ENCODE results near the gene CRYGN.

CRYGN gene

DNA sequence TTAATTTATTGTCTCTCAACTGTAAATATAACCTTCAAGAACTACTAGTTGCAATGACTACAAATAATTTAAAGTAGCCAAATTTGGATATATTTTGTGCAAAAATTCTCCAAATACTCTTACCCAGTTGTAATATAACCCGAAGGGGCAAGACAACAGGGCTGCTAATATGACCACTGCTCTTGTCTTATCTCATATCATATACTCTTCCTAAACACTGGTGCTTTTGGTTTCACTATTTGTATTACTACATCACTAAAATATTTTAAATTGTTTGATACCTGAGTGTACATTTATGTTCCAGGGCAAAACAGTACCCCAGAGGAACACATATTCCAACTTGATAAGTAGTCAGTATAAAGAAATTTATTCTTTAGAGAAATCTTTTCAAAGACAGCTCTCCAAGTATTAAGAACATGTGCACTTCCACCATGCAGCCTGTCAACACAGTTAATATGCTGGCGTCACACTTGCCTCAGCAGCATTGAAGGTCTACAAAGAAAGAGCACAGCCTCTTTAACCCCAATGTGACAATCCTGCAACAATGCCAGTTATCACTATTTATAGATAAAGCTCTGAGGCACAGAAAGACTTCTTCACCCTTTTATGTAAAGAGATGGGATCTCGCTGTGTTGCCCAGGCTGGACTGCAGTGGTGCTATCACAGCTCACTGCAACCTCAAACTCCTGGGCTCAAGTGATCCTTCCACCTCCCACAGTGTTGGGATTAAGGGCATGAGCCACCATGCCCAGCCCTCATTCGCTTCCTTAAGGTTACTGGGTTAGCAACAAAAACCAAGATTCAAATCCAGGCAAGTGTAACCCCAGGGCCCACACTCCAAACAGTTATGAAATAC, 41.9 kb upstream of the CRYGN start:
- no peaks in the 10 kb centered on the region for H3K27me3 ChIP-seq (ENCODE audit: control insufficient read depth in 3 of 3, insufficient read depth in 3 of 3, low read depth in 1 of 3, low read length in 3 of 3)
- no peak overlapping the region for H3K14ac ChIP-seq (ENCODE audit: low read length)
- no peak overlapping the region for H2AK5ac ChIP-seq (ENCODE audit: low read depth, low read length)
- DNase-seq (ENCODE audit: low spot score), result no peak
- H3K4me3 ChIP-seq (ENCODE audit: low read length in 2 of 2), result no peak overlapping the region
- H3K4me2 ChIP-seq (ENCODE audit: insufficient read depth, low read length, poor library complexity, severe bottlenecking), result no peak overlapping the region
- no peaks in the 10 kb centered on the region for H3K9me3 ChIP-seq (replicated peaks in 1 of 2; ENCODE audit: control insufficient read depth in 2 of 2, insufficient read depth in 1 of 2, low read depth in 1 of 2, low read length in 2 of 2)
- no peak overlapping the region for H2BK5ac ChIP-seq (ENCODE audit: low read length)
- H3K79me1 ChIP-seq (ENCODE audit: low read depth, low read length), result no peaks in the 10 kb centered on the region
- H3K18ac ChIP-seq (ENCODE audit: low read length), result no peak overlapping the region
- H3K9ac ChIP-seq (ENCODE audit: low read depth, low read length, poor library complexity), result no peak overlapping the region
- H3K23ac ChIP-seq (ENCODE audit: low read depth, low read length, poor library complexity), result no peak overlapping the region
- no peak overlapping the region for H2AFZ ChIP-seq (ENCODE audit: low read length)
- no peak overlapping the region for H2BK12ac ChIP-seq (ENCODE audit: low read length)
- no CpG with 5 or more reads among the region's 4 CpGs for WGBS, 2 donors (ENCODE audit: extremely low coverage in 2 of 2, insufficient read length in 2 of 2, insufficient replicate concordance in 1 of 2)
- no peak overlapping the region for H4K8ac ChIP-seq (ENCODE audit: low read depth, low read length)
- H2BK120ac ChIP-seq (ENCODE audit: low read depth, low read length), result no peak overlapping the region
- peaks cover 13 to 95% of the 10 kb centered on the region in 2 donors for H3K36me3 ChIP-seq (replicated peaks in 1 of 2; ENCODE audit: control insufficient read depth in 2 of 2, insufficient read depth in 2 of 2, low read length in 2 of 2)
- H2BK15ac ChIP-seq (ENCODE audit: low read length), result no peak overlapping the region
- H3K27ac ChIP-seq (replicated peaks; ENCODE audit: low read length), result no peak overlapping the region
- H4K91ac ChIP-seq (ENCODE audit: low read depth, low read length, poor library complexity), result no peak overlapping the region
- no peaks in the 10 kb centered on the region for H3K4me1 ChIP-seq (ENCODE audit: control insufficient read depth in 2 of 2, insufficient read depth in 1 of 2, low read depth in 1 of 2, low read length in 2 of 2)
- H3K4ac ChIP-seq (ENCODE audit: low read length), result no peak overlapping the region

DNA sequence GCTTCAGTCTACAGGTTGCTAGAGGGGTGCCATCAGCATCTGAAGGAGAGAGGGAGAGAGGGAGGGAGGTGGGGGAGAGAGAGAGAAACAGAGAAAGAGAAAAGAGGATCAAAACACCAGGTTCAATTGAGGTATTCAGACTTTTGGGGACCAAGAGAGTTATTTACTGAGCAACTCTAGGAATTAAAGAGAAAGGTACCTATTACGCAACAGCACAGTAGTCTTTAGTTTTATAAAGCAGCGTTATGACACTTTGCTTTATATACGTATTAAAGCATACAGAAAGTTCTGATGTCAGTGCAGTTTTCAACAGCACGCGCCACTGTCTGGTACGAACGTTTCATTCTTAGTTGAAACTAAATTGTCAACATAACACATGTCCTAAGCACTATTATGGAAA, 37.9 kb upstream of the CRYGN start:
- no peak for DNase-seq (ENCODE audit: low spot score)
- H3K4me3 ChIP-seq (ENCODE audit: low read length in 2 of 2), result no peak overlapping the region
- H2AK5ac ChIP-seq (ENCODE audit: low read depth, low read length), result no peak overlapping the region
- no peak overlapping the region for H2BK5ac ChIP-seq (ENCODE audit: low read length)
- H3K9me3 ChIP-seq (replicated peaks in 1 of 2; ENCODE audit: control insufficient read depth in 2 of 2, insufficient read depth in 1 of 2, low read depth in 1 of 2, low read length in 2 of 2), result peaks cover 0 to 2% of the 10 kb centered on the region in 2 donors
- H3K27me3 ChIP-seq (ENCODE audit: control insufficient read depth in 3 of 3, insufficient read depth in 3 of 3, low read depth in 1 of 3, low read length in 3 of 3), result no peaks in the 10 kb centered on the region
- peaks cover 4% of the 10 kb centered on the region for H3K79me1 ChIP-seq (ENCODE audit: low read depth, low read length)
- WGBS, 2 donors (ENCODE audit: extremely low coverage in 2 of 2, insufficient read length in 2 of 2, insufficient replicate concordance in 1 of 2), result no CpG with 5 or more reads among the region's 7 CpGs
- H2BK12ac ChIP-seq (ENCODE audit: low read length), result no peak overlapping the region
- no peak overlapping the region for H4K91ac ChIP-seq (ENCODE audit: low read depth, low read length, poor library complexity)
- no peak overlapping the region for H3K27ac ChIP-seq (replicated peaks; ENCODE audit: low read length)
- H3K4ac ChIP-seq (ENCODE audit: low read length), result no peak overlapping the region
- no peak overlapping the region for H3K14ac ChIP-seq (ENCODE audit: low read length)
- H3K4me1 ChIP-seq (ENCODE audit: control insufficient read depth in 2 of 2, insufficient read depth in 1 of 2, low read depth in 1 of 2, low read length in 2 of 2), result no peaks in the 10 kb centered on the region
- H2AFZ ChIP-seq (ENCODE audit: low read length), result no peak overlapping the region
- H2BK15ac ChIP-seq (ENCODE audit: low read length), result no peak overlapping the region
- no peak overlapping the region for H4K8ac ChIP-seq (ENCODE audit: low read depth, low read length)
- H3K36me3 ChIP-seq (replicated peaks in 1 of 2; ENCODE audit: control insufficient read depth in 2 of 2, insufficient read depth in 2 of 2, low read length in 2 of 2), result peaks cover 6 to 95% of the 10 kb centered on the region in 2 donors
- H2BK120ac ChIP-seq (ENCODE audit: low read depth, low read length), result no peak overlapping the region
- H3K18ac ChIP-seq (ENCODE audit: low read length), result no peak overlapping the region
- no peak overlapping the region for H3K4me2 ChIP-seq (ENCODE audit: insufficient read depth, low read length, poor library complexity, severe bottlenecking)
- H3K23ac ChIP-seq (ENCODE audit: low read depth, low read length, poor library complexity), result no peak overlapping the region
- no peak overlapping the region for H3K9ac ChIP-seq (ENCODE audit: low read depth, low read length, poor library complexity)

- H3K36me3 ChIP-seq (replicated peaks in 1 of 2; ENCODE audit: control insufficient read depth in 2 of 2, insufficient read depth in 2 of 2, low read length in 2 of 2), result peaks cover 14 to 100% of the 10 kb centered on the region in 2 donors
These were observed 32.9 kb upstream of the CRYGN start for GRCh38 chr7:151472644-151473380.

GRCh38 chr7:151470711-151471110, 30.8 kb upstream of the CRYGN start:
- Histone ChIP-seq H3K79me1 (ENCODE audit: low read depth, low read length) (peaks cover 8% of the 10 kb centered on the region), H3K4me2 (ENCODE audit: insufficient read depth, low read length, poor library complexity, severe bottlenecking) (no peak overlapping the region), H2AK5ac (ENCODE audit: low read depth, low read length) (no peak overlapping the region), H2AFZ (ENCODE audit: low read length) (no peak overlapping the region), H4K8ac (ENCODE audit: low read depth, low read length) (no peak overlapping the region), H2BK12ac (ENCODE audit: low read length) (no peak overlapping the region), H3K9me3 (replicated peaks in 1 of 2; ENCODE audit: control insufficient read depth in 2 of 2, insufficient read depth in 1 of 2, low read depth in 1 of 2, low read length in 2 of 2) (peaks cover 0 to 4% of the 10 kb centered on the region in 2 donors), H2BK5ac (ENCODE audit: low read length) (no peak overlapping the region), H3K4me3 (ENCODE audit: low read length in 2 of 2) (no peak overlapping the region), H4K91ac (ENCODE audit: low read depth, low read length, poor library complexity) (no peak overlapping the region), H3K14ac (ENCODE audit: low read length) (no peak overlapping the region), H3K4ac (ENCODE audit: low read length) (no peak overlapping the region), H3K23ac (ENCODE audit: low read depth, low read length, poor library complexity) (no peak overlapping the region), H3K9ac (ENCODE audit: low read depth, low read length, poor library complexity) (no peak overlapping the region), H3K27me3 (ENCODE audit: control insufficient read depth in 3 of 3, insufficient read depth in 3 of 3, low read depth in 1 of 3, low read length in 3 of 3) (no peaks in the 10 kb centered on the region), H2BK120ac (ENCODE audit: low read depth, low read length) (no peak overlapping the region), H3K27ac (replicated peaks; ENCODE audit: low read length) (peak overlapping the region; percentile 39), H2BK15ac (ENCODE audit: low read length) (no peak overlapping the region), H3K4me1 (ENCODE audit: control insufficient read depth in 2 of 2, insufficient read depth in 1 of 2, low read depth in 1 of 2, low read length in 2 of 2) (peaks cover 0 to 14% of the 10 kb centered on the region in 2 donors), H3K36me3 (replicated peaks in 1 of 2; ENCODE audit: control insufficient read depth in 2 of 2, insufficient read depth in 2 of 2, low read length in 2 of 2) (peaks cover 27 to 98% of the 10 kb centered on the region in 2 donors), H3K18ac (ENCODE audit: low read length) (no peak overlapping the region)
- peak; percentile 58 for DNase-seq (ENCODE audit: low spot score)
- WGBS, 2 donors (ENCODE audit: extremely low coverage in 2 of 2, insufficient read length in 2 of 2, insufficient replicate concordance in 1 of 2), result no CpG with 5 or more reads among the region's 2 CpGs

More at GRCh38 chr7:151472644-151473380, 32.9 kb upstream of the CRYGN start:
- Histone ChIP-seq H2BK15ac (ENCODE audit: low read length) (no peak overlapping the region), H4K91ac (ENCODE audit: low read depth, low read length, poor library complexity) (no peak overlapping the region), H3K4me3 (ENCODE audit: low read length in 2 of 2) (peak overlapping the region in 1 of 2 donors; percentile 34), H3K9me3 (replicated peaks in 1 of 2; ENCODE audit: control insufficient read depth in 2 of 2, insufficient read depth in 1 of 2, low read depth in 1 of 2, low read length in 2 of 2) (peaks cover 0 to 2% of the 10 kb centered on the region in 2 donors), H3K18ac (ENCODE audit: low read length) (peak overlapping the region; percentile 33), H3K14ac (ENCODE audit: low read length) (no peak overlapping the region), H3K23ac (ENCODE audit: low read depth, low read length, poor library complexity) (no peak overlapping the region), H2AK5ac (ENCODE audit: low read depth, low read length) (no peak overlapping the region), H3K9ac (ENCODE audit: low read depth, low read length, poor library complexity) (no peak overlapping the region), H2AFZ (ENCODE audit: low read length) (no peak overlapping the region), H4K8ac (ENCODE audit: low read depth, low read length) (no peak overlapping the region), H2BK12ac (ENCODE audit: low read length) (no peak overlapping the region), H2BK120ac (ENCODE audit: low read depth, low read length) (no peak overlapping the region), H3K27ac (replicated peaks; ENCODE audit: low read length) (no peak overlapping the region), H3K4me1 (ENCODE audit: control insufficient read depth in 2 of 2, insufficient read depth in 1 of 2, low read depth in 1 of 2, low read length in 2 of 2) (peaks cover 0 to 14% of the 10 kb centered on the region in 2 donors), H2BK5ac (ENCODE audit: low read length) (no peak overlapping the region), H3K27me3 (ENCODE audit: control insufficient read depth in 3 of 3, insufficient read depth in 3 of 3, low read depth in 1 of 3, low read length in 3 of 3) (no peaks in the 10 kb centered on the region), H3K4me2 (ENCODE audit: insufficient read depth, low read length, poor library complexity, severe bottlenecking) (no peak overlapping the region), H3K79me1 (ENCODE audit: low read depth, low read length) (peaks cover 8% of the 10 kb centered on the region), H3K4ac (ENCODE audit: low read length) (no peak overlapping the region)
- no peak for DNase-seq (ENCODE audit: low spot score)
- WGBS, 2 donors (ENCODE audit: extremely low coverage in 2 of 2, insufficient read length in 2 of 2, insufficient replicate concordance in 1 of 2), result no CpG with 5 or more reads among the region's 17 CpGs
